GM23248 (cell line): Measurements from ENCODE around the gene LNX2.

Source experiments
- EZH2 ChIP-seq: fragments of 200-600 bp; sonication (generic); IDR thresholded peaks from 2 replicates; pipeline ENCODE4 v1.6.1; 2018; ENCODE audit warnings: antibody characterized with exemption, mild to moderate bottlenecking; ENCODE audit not compliant: insufficient read depth, poor library complexity, severe bottlenecking
- EZH2phosphoT487 ChIP-seq: fragments of 200-600 bp; sonication (generic); IDR thresholded peaks from 2 replicates; pipeline ENCODE4 v1.6.1; 2018; ENCODE audit warnings: antibody characterized with exemption, moderate library complexity, mild to moderate bottlenecking, low read depth; ENCODE audit not compliant: insufficient read depth

GRCh38 chr13:27497563-27498230, 122.6 kb downstream of the LNX2 start:
- TF ChIP-seq EZH2 (no peak), EZH2phosphoT487 (no peak)
